Fibroblast of the aortic adventitia (primary cell): ENCODE data around the gene RETNLB. TPM values are rescaled to one million over a fixed set of nuclear protein-coding genes. Genes with fewer than 3 reads are reported as not detected.

ENCODE experiments used
- DNase-seq: peaks from one replicate; pipeline ENCODE4 v3.0.0-alpha.2; 2010; ENCODE audit warnings: low read depth
- H3K4me3 ChIP-seq: 2 replicates; pipeline ENCODE4 v1.5.1; 2011; ENCODE audit warnings: low read depth, mild to moderate bottlenecking, control low read depth, low read length, moderate library complexity
- CTCF ChIP-seq: IDR thresholded peaks from 2 replicates; pipeline ENCODE4 v1.5.1; 2011; ENCODE audit warnings: mild to moderate bottlenecking, low read length, control low read depth, inconsistent platforms; ENCODE audit not compliant: insufficient read depth
- total RNA-seq: library from RNA; depleted of rRNA; stranded (reverse); fragments of >200 nt; gene quantifications from 2 replicates; pipeline ENCODE4 v1.2.3, GENCODE V29; 2012; ENCODE audit warnings: low replicate concordance

RETNLB gene
- total RNA-seq, 1 donor, result not detected

- H3K4me3 ChIP-seq, result no peak overlapping the region
- no peak for DNase-seq
- TF ChIP-seq CTCF, result no peak
These were observed 28.3 kb downstream of the RETNLB start for GRCh38 chr3:108728934-108729333.

GRCh38 chr3:108728105-108728504, 29.1 kb downstream of the RETNLB start:
- DNase-seq, result no peak
- TF ChIP-seq CTCF, result no peak
- H3K4me3 ChIP-seq, result no peak overlapping the region

DNA sequence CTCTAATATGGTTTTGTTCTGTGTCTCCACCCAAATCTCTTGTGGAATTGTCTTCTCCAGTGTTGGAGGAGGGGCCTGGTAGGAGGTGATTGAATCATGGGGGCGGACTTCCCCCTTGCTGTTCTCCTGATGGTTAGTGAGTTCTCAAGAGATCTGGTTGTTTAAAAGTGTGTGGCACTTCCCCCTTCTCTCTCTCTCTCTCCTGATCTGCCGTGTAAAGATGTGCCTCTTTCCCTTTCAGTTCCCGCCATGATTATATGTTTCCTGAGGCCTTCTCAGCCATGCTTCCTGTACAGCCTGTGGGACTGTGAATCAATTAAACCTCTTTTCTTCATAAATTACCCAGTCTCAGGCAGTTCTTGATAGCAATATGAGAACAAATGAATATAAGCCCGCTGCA, 33.1 kb downstream of the RETNLB start:
- no peak overlapping the region for H3K4me3 ChIP-seq
- no peak for DNase-seq
- TF ChIP-seq CTCF, result no peak

- TF ChIP-seq CTCF, result no peak
- H3K4me3 ChIP-seq, result no peak overlapping the region
- no peak for DNase-seq
These were observed 34.5 kb downstream of the RETNLB start for GRCh38 chr3:108722724-108723123.

DNA sequence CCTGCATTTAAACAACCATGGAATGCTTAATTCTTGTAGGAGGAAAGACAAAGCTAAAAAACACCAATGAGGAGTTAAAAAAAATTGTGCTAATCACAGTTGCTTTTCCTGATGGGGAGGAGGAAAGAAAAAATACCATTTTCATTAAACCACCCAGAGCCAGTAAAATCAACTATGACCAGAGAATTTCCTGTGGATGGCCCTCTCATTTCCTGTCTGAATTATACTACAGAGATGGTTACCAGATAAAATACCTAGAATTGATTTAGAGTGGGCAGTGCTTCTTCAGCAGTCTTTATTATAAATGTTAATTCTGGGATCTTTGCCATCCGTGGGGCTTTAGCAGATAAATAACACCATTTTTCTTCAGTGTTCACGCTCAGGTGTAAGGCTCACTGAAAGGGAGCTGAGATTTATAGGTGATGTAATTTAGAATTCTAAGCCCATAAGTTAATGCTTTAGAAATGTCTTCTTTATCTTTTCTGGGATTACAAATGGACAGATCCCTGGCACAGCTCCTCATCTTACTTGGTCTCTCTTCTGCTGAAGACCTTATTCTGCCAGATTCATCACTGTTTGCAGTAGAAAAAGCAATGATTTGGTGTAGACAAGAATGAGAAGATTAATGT, 37.9 kb downstream of the RETNLB start:
- no peak overlapping the region for H3K4me3 ChIP-seq
- DNase-seq, result no peak
- no peak for TF ChIP-seq CTCF

DNA sequence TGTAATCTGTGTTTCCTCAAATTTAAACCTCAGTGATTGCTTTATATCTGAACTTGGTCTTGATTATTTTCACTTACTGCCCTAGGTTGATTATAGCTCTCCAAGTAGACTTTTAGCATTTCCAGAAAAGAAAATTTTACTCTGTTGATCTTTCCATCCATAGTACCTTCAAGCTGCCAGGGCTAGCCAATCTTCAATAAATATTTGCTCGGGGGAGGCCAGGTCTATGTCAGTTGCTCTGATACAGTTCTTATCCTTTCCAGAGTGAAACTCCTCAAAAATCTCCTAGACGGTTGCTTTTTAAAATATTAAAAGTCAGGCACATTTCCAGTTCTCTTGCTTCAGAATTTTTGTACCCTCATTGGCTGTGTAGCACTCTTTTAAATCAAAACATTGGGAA, 38.8 kb downstream of the RETNLB start:
- H3K4me3 ChIP-seq, result no peak overlapping the region
- no peak for DNase-seq
- TF ChIP-seq CTCF, result no peak

DNA sequence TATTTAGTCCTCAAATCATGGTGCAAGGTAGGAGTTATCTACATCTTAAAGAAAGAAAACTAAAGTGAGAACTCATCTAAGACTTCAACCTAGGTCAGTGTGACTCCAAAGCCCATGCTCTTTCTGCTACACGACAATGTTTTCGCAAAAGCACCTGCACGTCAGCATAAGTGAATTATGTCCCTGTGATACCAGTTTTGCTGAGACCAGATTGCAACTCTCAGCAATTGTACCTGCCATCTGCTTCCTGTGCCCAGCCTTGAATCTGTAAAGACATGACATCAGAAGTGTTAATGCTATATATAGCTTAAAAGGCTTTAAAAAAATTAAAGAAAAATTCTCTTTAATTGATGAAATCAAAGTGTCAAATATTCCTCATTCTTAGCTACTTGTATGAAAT, 43.4 kb downstream of the RETNLB start:
- no peak for TF ChIP-seq CTCF
- no peak overlapping the region for H3K4me3 ChIP-seq
- no peak for DNase-seq
